OCI-LY3 (cell line): ENCODE data around the gene SLC28A1.

ENCODE experiments used
- CTCF ChIP-seq: fragments of 200-600, 300-600 bp; sonication (generic); IDR thresholded peaks from 2 replicates; pipeline ENCODE4 v1.5.1; 2014; ENCODE audit warnings: antibody characterized with exemption, low read length, low read depth
- EZH2phosphoT487 ChIP-seq: fragments of 200-600 bp; shearing (Covaris generic); IDR thresholded peaks from 2 replicates; pipeline ENCODE4 v1.6.1; 2018; ENCODE audit warnings: antibody characterized with exemption, mixed run types, low read depth

DNA sequence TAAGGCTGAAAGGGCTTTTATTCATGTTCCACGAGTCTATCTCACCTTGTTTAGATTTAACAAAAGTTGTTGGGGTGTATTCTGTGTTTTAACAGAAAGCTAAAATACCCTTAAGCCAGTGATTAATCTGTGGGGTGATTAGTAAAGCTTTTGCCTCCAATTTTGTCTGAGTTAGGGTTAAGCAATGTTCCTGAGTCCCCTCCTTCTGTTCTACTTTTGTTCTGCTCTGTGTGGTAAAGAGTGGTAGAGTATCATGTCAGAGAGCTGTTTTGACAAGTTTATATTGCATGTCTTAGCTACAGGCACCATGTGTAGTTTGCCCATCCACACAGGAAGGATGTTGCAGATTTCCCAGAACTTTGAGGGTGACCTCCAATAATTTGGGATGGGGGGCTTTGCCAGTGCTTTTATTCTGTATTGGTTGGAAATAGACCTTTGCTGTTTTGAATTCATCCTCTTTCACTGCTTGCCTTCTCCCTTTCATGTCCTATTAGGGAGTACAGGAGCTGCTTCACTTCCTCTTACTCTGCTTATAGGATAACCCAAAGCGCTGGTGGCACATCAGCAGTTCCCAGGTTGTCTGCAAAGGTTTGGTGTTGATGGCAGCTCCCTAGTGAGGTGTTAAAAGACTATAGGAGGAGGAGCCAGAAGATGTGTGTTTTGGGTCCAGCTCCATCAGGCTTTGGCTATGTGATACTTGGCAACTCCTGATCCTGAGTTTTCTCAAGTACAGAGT is 104.6 kb downstream of the SLC28A1 start:
- no peak for TF ChIP-seq CTCF
- TF ChIP-seq EZH2phosphoT487: no peak
